Gastrocnemius medialis (tissue), 4 donors: Measurements from ENCODE around the gene EYS. TPM values are rescaled to one million over a fixed set of nuclear protein-coding genes. Genes with fewer than 3 reads are reported as not detected.

Source experiments
- ATAC-seq, 2 donors: fragments of 150-250 bp; one replicate each; pipeline ENCODE4 v1.9.1; 2016
- DNase-seq, 2 donors: peaks; one replicate each; pipeline ENCODE4 v3.0.0-alpha.2; 2019
- H3K27ac ChIP-seq, 4 donors: fragments of 200-600 bp; sonication (generic); 1 replicate in 1 of 4; 2 replicates in 3 of 4; pipeline ENCODE4 v1.5.1; 2016 to 2018; ENCODE audit warnings: mild to moderate bottlenecking in 2 of 4, moderate library complexity in 1 of 4
- H3K27me3 ChIP-seq, 3 donors: fragments of 200-600 bp; sonication (generic) in 2 of 3; 1 replicate in 1 of 3; 2 replicates in 2 of 3; pipeline versions ENCODE4 v1.5.1 to v1.6.0; 2016 to 2019; ENCODE audit warnings: mild to moderate bottlenecking in 1 of 3, moderate library complexity in 1 of 3
- H3K36me3 ChIP-seq, 2 donors: fragments of 200-600 bp; sonication (generic) in 1 of 2; one replicate each; pipeline ENCODE4 v1.5.1; 2017 to 2018
- H3K4me1 ChIP-seq, 2 donors: fragments of 200-600 bp; sonication (generic) in 1 of 2; one replicate each; pipeline ENCODE4 v1.5.1; 2016 to 2017; ENCODE audit warnings: mild to moderate bottlenecking in 2 of 2
- H3K4me3 ChIP-seq, 4 donors: fragments of 200-600 bp; sonication (generic) in 3 of 4; 1 replicate in 1 of 4; 2 replicates in 3 of 4; pipeline ENCODE4 v1.5.1; 2016 to 2019; ENCODE audit warnings: mild to moderate bottlenecking in 2 of 4
- H3K9me3 ChIP-seq, 3 donors: fragments of 200-600 bp; sonication (generic) in 2 of 3; 1 replicate in 1 of 3; 2 replicates in 2 of 3; pipeline ENCODE4 v1.5.1; 2016 to 2019
- CTCF ChIP-seq, 5 experiments: fragments of 450-650 bp in 3 of 5; fragments of 200-600 bp in 2 of 5; sonication (generic) in 2 of 5; IDR thresholded peaks in 4 of 5; conservative IDR thresholded peaks in 1 of 5; 1 replicate in 4 of 5; 2 replicates in 1 of 5; pipeline ENCODE4 v1.5.1; 2016 to 2019; ENCODE audit warnings: antibody characterized with exemption in 5 of 5, mild to moderate bottlenecking in 3 of 5, moderate library complexity in 3 of 5
- POLR2A ChIP-seq, 2 donors: fragments of 450-650 bp; IDR thresholded peaks; one replicate each; pipeline ENCODE4 v1.6.1; 2017; ENCODE audit warnings: antibody characterized with exemption in 2 of 2, mild to moderate bottlenecking in 2 of 2, moderate library complexity in 2 of 2
- in situ Hi-C, 4 donors: fragments of 200-750 bp; cut with MboI; loops; one replicate each; pipeline versions ENCODE4 v1.15.0 to v1.8.0; 2017; ENCODE audit warnings: low sequenced_read_pairs in 4 of 4
- intact Hi-C: fragments of 100-400 bp; cut with DNase I; formaldehyde crosslinking; loops from one replicate; pipeline ENCODE4 v1.15.1; 2023; ENCODE audit warnings: low total_unique reads
- total RNA-seq, 4 donors: library from RNA; depleted of rRNA; stranded (reverse); fragments of >200 nt; gene quantifications; one replicate each; pipeline versions ENCODE4 v1.1.0 to v1.2.3, GENCODE V29; 2016

EYS gene
- total RNA-seq, 4 donors from 2014 or later: 0.20 TPM; not detected in 3

- ATAC-seq (no peak), DNase-seq (no peak)
- Histone ChIP-seq H3K36me3 (no peaks in the 10 kb centered on the region), H3K4me3 (no peak overlapping the region), H3K27me3 (no peaks in the 10 kb centered on the region), H3K4me1 (no peaks in the 10 kb centered on the region), H3K9me3 (no peaks in the 10 kb centered on the region), H3K27ac (no peak overlapping the region)
- in situ Hi-C loops: no loop called here
- TF ChIP-seq CTCF (IDR thresholded peaks at IDR 0.05 in 4 of 5, conservative IDR thresholded peaks at IDR 0.05 in 1 of 5) (no peak), POLR2A (IDR thresholded peaks at IDR 0.05) (no peak)
- intact Hi-C loops: no loop called here
Measured at GRCh38 chr6:65627015-65627414, 80.0 kb downstream of the EYS start.

- no peak for TF ChIP-seq POLR2A (IDR thresholded peaks at IDR 0.05)
- TF ChIP-seq CTCF (IDR thresholded peaks at IDR 0.05 in 4 of 5, conservative IDR thresholded peaks at IDR 0.05 in 1 of 5): no peak
- no peak for DNase-seq
- intact Hi-C loops: no loop called here
Measured at GRCh38 chr6:65623566-65623965, 83.5 kb downstream of the EYS start.

GRCh38 chr6:65610746-65611145 lies 96.3 kb downstream of the EYS start:
- DNase-seq: no peak
- Histone ChIP-seq H3K9me3 (no peaks in the 10 kb centered on the region), H3K4me3 (no peak overlapping the region), H3K27ac (no peak overlapping the region), H3K4me1 (no peaks in the 10 kb centered on the region), H3K27me3 (no peaks in the 10 kb centered on the region), H3K36me3 (no peaks in the 10 kb centered on the region)
- no peak for TF ChIP-seq POLR2A (IDR thresholded peaks at IDR 0.05)
- TF ChIP-seq CTCF (IDR thresholded peaks at IDR 0.05 in 4 of 5, conservative IDR thresholded peaks at IDR 0.05 in 1 of 5): no peak
- intact Hi-C loops (no loop called here), in situ Hi-C loops (no loop called here)
- no peak for ATAC-seq

More at GRCh38 chr6:65623566-65623965, 83.5 kb downstream of the EYS start:
- Histone ChIP-seq H3K36me3 (no peaks in the 10 kb centered on the region), H3K9me3 (no peaks in the 10 kb centered on the region), H3K4me3 (no peak overlapping the region), H3K27me3 (no peaks in the 10 kb centered on the region), H3K27ac (no peak overlapping the region), H3K4me1 (no peaks in the 10 kb centered on the region)
- ATAC-seq: no peak
- in situ Hi-C loops: no loop called here

GRCh38 chr6:65595540-65595939 lies 111.5 kb downstream of the EYS start:
- Histone ChIP-seq H3K27me3 (no peaks in the 10 kb centered on the region), H3K4me3 (no peak overlapping the region), H3K4me1 (no peaks in the 10 kb centered on the region), H3K36me3 (no peaks in the 10 kb centered on the region), H3K9me3 (no peaks in the 10 kb centered on the region), H3K27ac (no peak overlapping the region)
- no peak for TF ChIP-seq POLR2A (IDR thresholded peaks at IDR 0.05)
- no peak for TF ChIP-seq CTCF (IDR thresholded peaks at IDR 0.05 in 4 of 5, conservative IDR thresholded peaks at IDR 0.05 in 1 of 5)
- intact Hi-C loops (no loop called here), in situ Hi-C loops (no loop called here)
- no peak for ATAC-seq
- no peak for DNase-seq

GRCh38 chr6:65570340-65570739 lies 136.7 kb downstream of the EYS start:
- ATAC-seq: no peak
- in situ Hi-C loops (no loop called here), intact Hi-C loops (no loop called here)
- Histone ChIP-seq H3K4me1 (no peaks in the 10 kb centered on the region), H3K36me3 (no peaks in the 10 kb centered on the region), H3K9me3 (no peaks in the 10 kb centered on the region), H3K27me3 (no peaks in the 10 kb centered on the region), H3K27ac (no peak overlapping the region), H3K4me3 (no peak overlapping the region)
- no peak for DNase-seq
- TF ChIP-seq POLR2A (IDR thresholded peaks at IDR 0.05): no peak
- TF ChIP-seq CTCF (IDR thresholded peaks at IDR 0.05 in 4 of 5, conservative IDR thresholded peaks at IDR 0.05 in 1 of 5): no peak
